H1 (cell line): ENCODE data around the gene TMEM114. TPM values are rescaled to one million over a fixed set of nuclear protein-coding genes. Genes with fewer than 3 reads are reported as not detected.

Source experiments
- BACH1 ChIP-seq: IDR thresholded peaks from 2 replicates; pipeline ENCODE4 v1.6.1; 2012; ENCODE audit warnings: low read length, improper control_type of control experiment
- SIX5 ChIP-seq: IDR thresholded peaks from 2 replicates; pipeline ENCODE4 v1.6.1; 2011; ENCODE audit warnings: mild to moderate bottlenecking, low read depth, low read length
- SP4 ChIP-seq: IDR thresholded peaks from 2 replicates; pipeline ENCODE4 v1.6.1; 2012; ENCODE audit warnings: low read length, inconsistent platforms
- TCF12 ChIP-seq: IDR thresholded peaks from 2 replicates; pipeline ENCODE4 v1.6.1; 2011; ENCODE audit warnings: low read depth, mild to moderate bottlenecking, low read length
- TEAD4 ChIP-seq: IDR thresholded peaks from 2 replicates; pipeline ENCODE4 v1.6.1; 2012; ENCODE audit warnings: low read depth, low read length, inconsistent platforms, mixed read lengths
- YY1 ChIP-seq: IDR thresholded peaks from 2 replicates; pipeline ENCODE4 v1.6.1; 2011; ENCODE audit warnings: low read depth, mild to moderate bottlenecking, low read length
- polyA plus RNA-seq, 7 experiments: library from polyadenylated mRNA; depleted of rRNA in 3 of 7; stranded (reverse) in 5 of 7; unstranded in 2 of 7; fragments of >200 nt in 5 of 7; fragments of 200-250 nt in 2 of 7; gene quantifications; 1 replicate in 5 of 7; 2 replicates in 1 of 7; 4 replicates in 1 of 7; pipeline versions ENCODE4 v1.2.1 to v1.2.3, GENCODE V29; 2011 to 2013; ENCODE audit warnings: missing spikeins in 2 of 7, mixed read lengths in 2 of 7
- total RNA-seq: library from RNA; stranded (reverse); fragmentation: NEBNext Ultra II Directional; extraction: Animal tissue kit (Norgen Biotek cat#: 25700); gene quantifications from 2 replicates; pipeline ENCODE4 v1.2.1, GENCODE V29; 2021
- TF ChIP-seq, protein P1 (sequence below): fragments of 300-600 bp; sonication (generic); IDR thresholded peaks from 2 replicates; pipeline ENCODE4 v1.7.1; 2012; ENCODE audit warnings: low read length, moderate library complexity, mild to moderate bottlenecking, inconsistent platforms; ENCODE audit not compliant: insufficient replicate concordance
- TF ChIP-seq, protein P2 (sequence below), 3 experiments: IDR thresholded peaks; 1 replicate in 2 of 3; 2 replicates in 1 of 3; pipeline versions ENCODE4 v1.5.1 to v1.6.1; 2011; ENCODE audit warnings: low read length in 3 of 3, mild to moderate bottlenecking in 3 of 3, inconsistent platforms in 2 of 3, low read depth in 1 of 3, moderate library complexity in 1 of 3; ENCODE audit not compliant: insufficient read depth in 1 of 3; ENCODE audit errors: control extremely low read depth in 1 of 3

Gene TMEM114
- total and polyA plus RNA-seq, 2 of the 8 experiments (the other 6 are each of a cell fraction or from before 2014, with no cell fraction given) = 1.6 to 2.9 TPM

DNA sequence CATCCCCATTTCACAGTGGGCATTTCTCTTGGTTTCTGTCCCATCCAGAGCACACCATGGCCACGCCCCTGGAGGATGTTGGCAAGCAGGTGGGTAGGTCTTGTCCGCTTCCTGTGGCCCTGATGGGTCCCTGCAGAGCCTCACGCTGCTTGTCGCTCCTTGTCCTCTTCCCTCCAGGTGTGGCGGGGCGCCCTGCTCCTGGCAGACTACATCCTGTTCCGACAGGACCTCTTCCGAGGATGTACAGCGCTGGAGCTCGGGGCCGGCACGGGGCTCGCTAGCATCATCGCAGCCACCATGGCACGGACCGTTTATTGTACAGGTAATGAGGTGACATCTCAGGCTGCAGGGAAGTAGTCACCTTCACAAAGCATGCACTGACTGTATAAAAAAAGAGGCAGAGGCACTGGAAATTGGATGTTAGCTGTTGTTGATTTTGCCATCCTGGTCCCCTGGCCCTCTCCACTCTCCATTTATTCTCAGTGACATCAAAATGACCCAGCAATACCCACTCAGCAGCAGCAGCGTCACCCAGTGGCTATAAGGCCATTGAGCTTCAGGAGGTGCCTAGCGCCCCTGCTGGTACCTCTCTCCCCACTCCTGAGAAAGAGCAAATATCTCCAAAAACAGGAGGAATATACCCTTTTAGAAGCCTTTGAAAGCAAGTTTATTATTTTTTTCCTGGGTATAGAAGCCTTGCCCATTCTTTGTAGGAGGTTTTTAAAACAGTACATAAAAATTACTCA is 44.9 kb upstream of the TMEM114 start (continued):
- TF ChIP-seq, protein P1, sequence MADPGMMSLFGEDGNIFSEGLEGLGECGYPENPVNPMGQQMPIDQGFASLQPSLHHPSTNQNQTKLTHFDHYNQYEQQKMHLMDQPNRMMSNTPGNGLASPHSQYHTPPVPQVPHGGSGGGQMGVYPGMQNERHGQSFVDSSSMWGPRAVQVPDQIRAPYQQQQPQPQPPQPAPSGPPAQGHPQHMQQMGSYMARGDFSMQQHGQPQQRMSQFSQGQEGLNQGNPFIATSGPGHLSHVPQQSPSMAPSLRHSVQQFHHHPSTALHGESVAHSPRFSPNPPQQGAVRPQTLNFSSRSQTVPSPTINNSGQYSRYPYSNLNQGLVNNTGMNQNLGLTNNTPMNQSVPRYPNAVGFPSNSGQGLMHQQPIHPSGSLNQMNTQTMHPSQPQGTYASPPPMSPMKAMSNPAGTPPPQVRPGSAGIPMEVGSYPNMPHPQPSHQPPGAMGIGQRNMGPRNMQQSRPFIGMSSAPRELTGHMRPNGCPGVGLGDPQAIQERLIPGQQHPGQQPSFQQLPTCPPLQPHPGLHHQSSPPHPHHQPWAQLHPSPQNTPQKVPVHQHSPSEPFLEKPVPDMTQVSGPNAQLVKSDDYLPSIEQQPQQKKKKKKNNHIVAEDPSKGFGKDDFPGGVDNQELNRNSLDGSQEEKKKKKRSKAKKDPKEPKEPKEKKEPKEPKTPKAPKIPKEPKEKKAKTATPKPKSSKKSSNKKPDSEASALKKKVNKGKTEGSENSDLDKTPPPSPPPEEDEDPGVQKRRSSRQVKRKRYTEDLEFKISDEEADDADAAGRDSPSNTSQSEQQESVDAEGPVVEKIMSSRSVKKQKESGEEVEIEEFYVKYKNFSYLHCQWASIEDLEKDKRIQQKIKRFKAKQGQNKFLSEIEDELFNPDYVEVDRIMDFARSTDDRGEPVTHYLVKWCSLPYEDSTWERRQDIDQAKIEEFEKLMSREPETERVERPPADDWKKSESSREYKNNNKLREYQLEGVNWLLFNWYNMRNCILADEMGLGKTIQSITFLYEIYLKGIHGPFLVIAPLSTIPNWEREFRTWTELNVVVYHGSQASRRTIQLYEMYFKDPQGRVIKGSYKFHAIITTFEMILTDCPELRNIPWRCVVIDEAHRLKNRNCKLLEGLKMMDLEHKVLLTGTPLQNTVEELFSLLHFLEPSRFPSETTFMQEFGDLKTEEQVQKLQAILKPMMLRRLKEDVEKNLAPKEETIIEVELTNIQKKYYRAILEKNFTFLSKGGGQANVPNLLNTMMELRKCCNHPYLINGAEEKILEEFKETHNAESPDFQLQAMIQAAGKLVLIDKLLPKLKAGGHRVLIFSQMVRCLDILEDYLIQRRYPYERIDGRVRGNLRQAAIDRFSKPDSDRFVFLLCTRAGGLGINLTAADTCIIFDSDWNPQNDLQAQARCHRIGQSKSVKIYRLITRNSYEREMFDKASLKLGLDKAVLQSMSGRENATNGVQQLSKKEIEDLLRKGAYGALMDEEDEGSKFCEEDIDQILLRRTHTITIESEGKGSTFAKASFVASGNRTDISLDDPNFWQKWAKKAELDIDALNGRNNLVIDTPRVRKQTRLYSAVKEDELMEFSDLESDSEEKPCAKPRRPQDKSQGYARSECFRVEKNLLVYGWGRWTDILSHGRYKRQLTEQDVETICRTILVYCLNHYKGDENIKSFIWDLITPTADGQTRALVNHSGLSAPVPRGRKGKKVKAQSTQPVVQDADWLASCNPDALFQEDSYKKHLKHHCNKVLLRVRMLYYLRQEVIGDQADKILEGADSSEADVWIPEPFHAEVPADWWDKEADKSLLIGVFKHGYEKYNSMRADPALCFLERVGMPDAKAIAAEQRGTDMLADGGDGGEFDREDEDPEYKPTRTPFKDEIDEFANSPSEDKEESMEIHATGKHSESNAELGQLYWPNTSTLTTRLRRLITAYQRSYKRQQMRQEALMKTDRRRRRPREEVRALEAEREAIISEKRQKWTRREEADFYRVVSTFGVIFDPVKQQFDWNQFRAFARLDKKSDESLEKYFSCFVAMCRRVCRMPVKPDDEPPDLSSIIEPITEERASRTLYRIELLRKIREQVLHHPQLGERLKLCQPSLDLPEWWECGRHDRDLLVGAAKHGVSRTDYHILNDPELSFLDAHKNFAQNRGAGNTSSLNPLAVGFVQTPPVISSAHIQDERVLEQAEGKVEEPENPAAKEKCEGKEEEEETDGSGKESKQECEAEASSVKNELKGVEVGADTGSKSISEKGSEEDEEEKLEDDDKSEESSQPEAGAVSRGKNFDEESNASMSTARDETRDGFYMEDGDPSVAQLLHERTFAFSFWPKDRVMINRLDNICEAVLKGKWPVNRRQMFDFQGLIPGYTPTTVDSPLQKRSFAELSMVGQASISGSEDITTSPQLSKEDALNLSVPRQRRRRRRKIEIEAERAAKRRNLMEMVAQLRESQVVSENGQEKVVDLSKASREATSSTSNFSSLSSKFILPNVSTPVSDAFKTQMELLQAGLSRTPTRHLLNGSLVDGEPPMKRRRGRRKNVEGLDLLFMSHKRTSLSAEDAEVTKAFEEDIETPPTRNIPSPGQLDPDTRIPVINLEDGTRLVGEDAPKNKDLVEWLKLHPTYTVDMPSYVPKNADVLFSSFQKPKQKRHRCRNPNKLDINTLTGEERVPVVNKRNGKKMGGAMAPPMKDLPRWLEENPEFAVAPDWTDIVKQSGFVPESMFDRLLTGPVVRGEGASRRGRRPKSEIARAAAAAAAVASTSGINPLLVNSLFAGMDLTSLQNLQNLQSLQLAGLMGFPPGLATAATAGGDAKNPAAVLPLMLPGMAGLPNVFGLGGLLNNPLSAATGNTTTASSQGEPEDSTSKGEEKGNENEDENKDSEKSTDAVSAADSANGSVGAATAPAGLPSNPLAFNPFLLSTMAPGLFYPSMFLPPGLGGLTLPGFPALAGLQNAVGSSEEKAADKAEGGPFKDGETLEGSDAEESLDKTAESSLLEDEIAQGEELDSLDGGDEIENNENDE = peak; percentile 31
- 0 out of 2 replicates have a peak, but pooled peaks have one; percentile 9 for TF ChIP-seq YY1
- peak; percentile 62; the same call in 1 of the 2 replicates for TF ChIP-seq BACH1
- no peak for TF ChIP-seq SP4
- TF ChIP-seq, protein P2, sequence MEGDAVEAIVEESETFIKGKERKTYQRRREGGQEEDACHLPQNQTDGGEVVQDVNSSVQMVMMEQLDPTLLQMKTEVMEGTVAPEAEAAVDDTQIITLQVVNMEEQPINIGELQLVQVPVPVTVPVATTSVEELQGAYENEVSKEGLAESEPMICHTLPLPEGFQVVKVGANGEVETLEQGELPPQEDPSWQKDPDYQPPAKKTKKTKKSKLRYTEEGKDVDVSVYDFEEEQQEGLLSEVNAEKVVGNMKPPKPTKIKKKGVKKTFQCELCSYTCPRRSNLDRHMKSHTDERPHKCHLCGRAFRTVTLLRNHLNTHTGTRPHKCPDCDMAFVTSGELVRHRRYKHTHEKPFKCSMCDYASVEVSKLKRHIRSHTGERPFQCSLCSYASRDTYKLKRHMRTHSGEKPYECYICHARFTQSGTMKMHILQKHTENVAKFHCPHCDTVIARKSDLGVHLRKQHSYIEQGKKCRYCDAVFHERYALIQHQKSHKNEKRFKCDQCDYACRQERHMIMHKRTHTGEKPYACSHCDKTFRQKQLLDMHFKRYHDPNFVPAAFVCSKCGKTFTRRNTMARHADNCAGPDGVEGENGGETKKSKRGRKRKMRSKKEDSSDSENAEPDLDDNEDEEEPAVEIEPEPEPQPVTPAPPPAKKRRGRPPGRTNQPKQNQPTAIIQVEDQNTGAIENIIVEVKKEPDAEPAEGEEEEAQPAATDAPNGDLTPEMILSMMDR (IDR thresholded peaks at IDR 0.05; ENCODE audit: control extremely low read depth in 1 of 3, insufficient read depth in 1 of 3, low read depth in 1 of 3, low read length in 3 of 3) = peak; percentile 98 to 100 (median 99)
- no peak for TF ChIP-seq TEAD4
- TF ChIP-seq TCF12 = no peak
- TF ChIP-seq SIX5 = no peak
